Glomerular visceral epithelial cell (primary cell): ENCODE data around the gene AFDN.
A peak's percentile ranks its signal among the peaks of the same experiment; 100 is the strongest.

Experiments
- DNase-seq: peaks from one replicate; pipeline ENCODE4 v3.0.0-alpha.2; 2016; ENCODE audit errors: extremely low spot score

Gene AFDN

GRCh38 chr6:167872538-167873210, 46.0 kb downstream of the AFDN start:
- DNase-seq, result no peak

- no peak for DNase-seq
Observed at GRCh38 chr6:167877994-167878779, 51.5 kb downstream of the AFDN start.

- no peak for DNase-seq
Observed at GRCh38 chr6:167879612-167880011, 52.9 kb downstream of the AFDN start.

- no peak for DNase-seq
Observed at GRCh38 chr6:167881327-167881726, 54.6 kb downstream of the AFDN start.

GRCh38 chr6:167882244-167882643, 55.5 kb downstream of the AFDN start:
- no peak for DNase-seq

- no peak for DNase-seq
Observed at GRCh38 chr6:167888098-167888497, 61.4 kb downstream of the AFDN start.

GRCh38 chr6:167892835-167893815, 66.4 kb downstream of the AFDN start:
- DNase-seq, result peak; percentile 69

- DNase-seq, result no peak
Observed at GRCh38 chr6:167894965-167895364, 68.3 kb downstream of the AFDN start.

- no peak for DNase-seq
Observed at GRCh38 chr6:167896648-167897047, 69.9 kb downstream of the AFDN start.

GRCh38 chr6:167898673-167899311, 72.1 kb downstream of the AFDN start:
- DNase-seq, result peak; percentile 24

GRCh38 chr6:167904791-167905190, 78.1 kb downstream of the AFDN start:
- no peak for DNase-seq

- DNase-seq, result no peak
Observed at GRCh38 chr6:167906899-167907298, 80.2 kb downstream of the AFDN start.

- DNase-seq, result peak; percentile 45
Observed at GRCh38 chr6:167907837-167908681, 81.3 kb downstream of the AFDN start.

- DNase-seq, result no peak
Observed at GRCh38 chr6:167910007-167910406, 83.3 kb downstream of the AFDN start.

- no peak for DNase-seq
Observed at GRCh38 chr6:167910652-167911051, 83.9 kb downstream of the AFDN start.

- no peak for DNase-seq
Observed at GRCh38 chr6:167912494-167912893, 85.8 kb downstream of the AFDN start.

GRCh38 chr6:167913699-167914098, 87.0 kb downstream of the AFDN start:
- DNase-seq, result no peak

- no peak for DNase-seq
Observed at GRCh38 chr6:167915139-167915538, 88.4 kb downstream of the AFDN start.

- no peak for DNase-seq
Observed at GRCh38 chr6:167917551-167918154, 90.9 kb downstream of the AFDN start.

- no peak for DNase-seq
Observed at GRCh38 chr6:167918548-167919278, 92.0 kb downstream of the AFDN start.
